HL-60 (cell line): Measurements from ENCODE around the gene CAMKMT.
A peak's percentile ranks its signal among the peaks of the same experiment; 100 is the strongest.

Experiments used
- DNase-seq, 2 experiments: peaks; one replicate each; pipeline ENCODE4 v3.0.0-alpha.2; 2010 to 2020; ENCODE audit warnings: low read depth in 1 of 2, low spot score in 1 of 2
- H3K27ac ChIP-seq: fragments of 250-450 bp; sonication (Bioruptor Pico); replicated peaks from 2 replicates; pipeline ENCODE4 v1.5.1; 2020; ENCODE audit warnings: mild to moderate bottlenecking, moderate library complexity
- H3K27me3 ChIP-seq: fragments of 250-450 bp; sonication (Bioruptor Pico); 2 replicates; pipeline ENCODE4 v1.5.1; 2021; ENCODE audit warnings: mild to moderate bottlenecking, moderate library complexity; ENCODE audit not compliant: insufficient read depth, poor library complexity, severe bottlenecking
- H3K4me3 ChIP-seq: replicated peaks from 2 replicates; pipeline ENCODE4 v1.5.1; 2011; ENCODE audit warnings: mild to moderate bottlenecking, control low read depth, low read length; ENCODE audit not compliant: insufficient read depth
- CTCF ChIP-seq: IDR thresholded peaks from one replicate; pipeline ENCODE4 v1.5.1; 2011; ENCODE audit warnings: low read length, control low read depth, inconsistent platforms; ENCODE audit not compliant: insufficient read depth
- GABPA ChIP-seq: IDR thresholded peaks from 2 replicates; pipeline ENCODE4 v1.6.1; 2012; ENCODE audit warnings: low read depth
- POLR2AphosphoS5 ChIP-seq: IDR thresholded peaks from 2 replicates; pipeline ENCODE4 v1.6.1; 2012; ENCODE audit warnings: low read depth
- REST ChIP-seq: IDR thresholded peaks from 2 replicates; pipeline ENCODE4 v1.6.1; 2012; ENCODE audit warnings: low read depth; ENCODE audit not compliant: insufficient replicate concordance
- SPI1 ChIP-seq: IDR thresholded peaks from 2 replicates; pipeline ENCODE4 v1.6.1; 2012; ENCODE audit warnings: low read depth, mild to moderate bottlenecking, borderline replicate concordance

Gene CAMKMT

GRCh38 chr2:44330801-44331200 lies 30.9 kb upstream of the CAMKMT start:
- DNase-seq, result peak in 1 of 2 experiments; percentile 10
- Histone ChIP-seq H3K27me3 (no peaks in the 10 kb centered on the region), H3K4me3 (no peak overlapping the region), H3K27ac (no peak overlapping the region)
- TF ChIP-seq GABPA, result no peak
- TF ChIP-seq SPI1, result no peak
- no peak for TF ChIP-seq REST
- TF ChIP-seq CTCF, result no peak
- no peak for TF ChIP-seq POLR2AphosphoS5

- H3K27ac ChIP-seq, result no peak overlapping the region
- no peaks in the 10 kb centered on the region for H3K27me3 ChIP-seq
- DNase-seq, result no peak
- TF ChIP-seq CTCF, result no peak
- no peak for TF ChIP-seq POLR2AphosphoS5
- TF ChIP-seq REST, result no peak
- TF ChIP-seq GABPA, result no peak
- H3K4me3 ChIP-seq, result no peak overlapping the region
Measured at GRCh38 chr2:44333994-44334393, 27.8 kb upstream of the CAMKMT start.

GRCh38 chr2:44335806-44336538 lies 25.8 kb upstream of the CAMKMT start:
- H3K27ac ChIP-seq, result no peak overlapping the region
- no peak overlapping the region for H3K4me3 ChIP-seq
- DNase-seq, result no peak
- TF ChIP-seq POLR2AphosphoS5 (no peak), GABPA (no peak), SPI1 (no peak), CTCF (no peak), REST (no peak)
- no peaks in the 10 kb centered on the region for H3K27me3 ChIP-seq
